GM12891 (cell line): Measurements from ENCODE around the gene ARHGAP21.

Experiments used
- DNase-seq: peaks from one replicate; pipeline ENCODE4 v3.0.0; 2011; ENCODE audit warnings: low spot score; ENCODE audit not compliant: insufficient read length
- FAIRE-seq: peaks from 2 replicates; lab custom pipeline; 2011; peaks lifted over from hg19 to GRCh38; lab: Jason Lieb, UNC
- PAX5 ChIP-seq: IDR thresholded peaks from 2 replicates; pipeline ENCODE4 v1.6.1; 2011; ENCODE audit warnings: low read length, moderate library complexity, mild to moderate bottlenecking; ENCODE audit not compliant: insufficient read depth, severe bottlenecking
- POLR2A ChIP-seq: IDR thresholded peaks from 2 replicates; pipeline ENCODE4 v1.6.1; 2011; ENCODE audit warnings: low read depth, low read length, control low read depth
- POLR2AphosphoS5 ChIP-seq: IDR thresholded peaks from 2 replicates; pipeline ENCODE4 v1.6.1; 2011; ENCODE audit warnings: low read depth, low read length, control low read depth
- POU2F2 ChIP-seq: IDR thresholded peaks from 2 replicates; pipeline ENCODE4 v1.6.1; 2011; ENCODE audit warnings: low read depth, mild to moderate bottlenecking, control low read depth, low read length, moderate library complexity
- SPI1 ChIP-seq: IDR thresholded peaks from 2 replicates; pipeline ENCODE4 v1.6.1; 2011; ENCODE audit warnings: low read depth, low read length, control low read depth
- TAF1 ChIP-seq: IDR thresholded peaks from 2 replicates; pipeline ENCODE4 v1.6.1; 2011; ENCODE audit warnings: low read depth, low read length, control low read depth

The ARHGAP21 gene

GRCh38 chr10:24722676-24723385 is 856 bp downstream of the ARHGAP21 start:
- TF ChIP-seq POU2F2 (no peak), PAX5 (no peak), POLR2A (no peak), POLR2AphosphoS5 (no peak), SPI1 (no peak), TAF1 (no peak)
- FAIRE-seq (no peak), DNase-seq (peak; percentile 52)

GRCh38 chr10:24722131-24722675 is 1.5 kb downstream of the ARHGAP21 start:
- DNase-seq = no peak
- TF ChIP-seq SPI1 = no peak
- no peak for TF ChIP-seq POLR2A
- TF ChIP-seq POLR2AphosphoS5 = no peak
- TF ChIP-seq TAF1 = no peak
- no peak for TF ChIP-seq POU2F2
- TF ChIP-seq PAX5 = no peak
- peak; percentile 28 for FAIRE-seq

- FAIRE-seq = no peak
- no peak for DNase-seq
- TF ChIP-seq POU2F2 (no peak), SPI1 (no peak), PAX5 (no peak), POLR2A (no peak)
Measured at GRCh38 chr10:24721229-24722106, 2.2 kb downstream of the ARHGAP21 start.

- FAIRE-seq (no peak), DNase-seq (no peak)
Measured at GRCh38 chr10:24720096-24720495, 3.6 kb downstream of the ARHGAP21 start.

GRCh38 chr10:24718031-24718855 is 5.4 kb downstream of the ARHGAP21 start:
- DNase-seq = no peak
- no peak for FAIRE-seq
- TF ChIP-seq POLR2A (no peak), SPI1 (no peak), POU2F2 (no peak), TAF1 (no peak), POLR2AphosphoS5 (no peak), PAX5 (no peak)

More at GRCh38 chr10:24720096-24720495, 3.6 kb downstream of the ARHGAP21 start:
- no peak for TF ChIP-seq POLR2A
- TF ChIP-seq POU2F2 = no peak
- no peak for TF ChIP-seq POLR2AphosphoS5
- no peak for TF ChIP-seq TAF1
- no peak for TF ChIP-seq SPI1
- no peak for TF ChIP-seq PAX5

- DNase-seq (no peak), FAIRE-seq (no peak)
- TF ChIP-seq SPI1 (no peak), POLR2AphosphoS5 (no peak), PAX5 (no peak), TAF1 (no peak), POLR2A (no peak), POU2F2 (no peak)
Measured at GRCh38 chr10:24716295-24716694, 7.4 kb downstream of the ARHGAP21 start.

- FAIRE-seq (no peak), DNase-seq (no peak)
- TF ChIP-seq TAF1 (no peak), POLR2AphosphoS5 (no peak), SPI1 (no peak), POU2F2 (no peak), POLR2A (no peak), PAX5 (no peak)
Measured at GRCh38 chr10:24715246-24715769, 8.4 kb downstream of the ARHGAP21 start.

- TF ChIP-seq SPI1 (no peak), POLR2AphosphoS5 (no peak), PAX5 (no peak), POU2F2 (no peak), POLR2A (no peak), TAF1 (no peak)
- DNase-seq (no peak), FAIRE-seq (no peak)
Measured at GRCh38 chr10:24713086-24713485, 10.6 kb downstream of the ARHGAP21 start.
